Right cardiac atrium (tissue), 5 donors: ENCODE data around the gene RASSF7. TPM values are rescaled to one million over a fixed set of nuclear protein-coding genes. Genes with fewer than 3 reads are reported as not detected.

Experiments used
- ATAC-seq, 2 donors: fragments of 200-7000 bp; cut with Tn5 transposase; one replicate each; pipeline versions ENCODE4 v1.8.0 to v1.9.1; 2020; ENCODE audit warnings: moderate library complexity in 2 of 2, mild to moderate bottlenecking in 1 of 2
- DNase-seq, 3 donors: peaks; one replicate each; pipeline ENCODE4 v3.0.0-alpha.2; 2020
- H3K27ac ChIP-seq: one replicate; pipeline ENCODE4 v1.5.1; 2013; ENCODE audit warnings: mild to moderate bottlenecking, low read length, control low read depth, moderate library complexity
- H3K27me3 ChIP-seq: one replicate; pipeline ENCODE4 v1.6.1; 2013; ENCODE audit not compliant: control insufficient read depth, insufficient read depth
- H3K4me1 ChIP-seq: one replicate; pipeline ENCODE4 v1.6.1; 2013; ENCODE audit warnings: low read length; ENCODE audit not compliant: control insufficient read depth, insufficient read depth
- H3K4me3 ChIP-seq: one replicate; pipeline ENCODE4 v1.5.1; 2013; ENCODE audit warnings: low read length, control low read depth
- H3K9me3 ChIP-seq: one replicate; pipeline ENCODE4 v1.6.1; 2013; ENCODE audit warnings: low read length; ENCODE audit not compliant: control insufficient read depth
- WGBS: extraction: QIAGEN DNeasy Blood & Tissue Kit; methylation state at CpG from one replicate; pipeline ENCODE4 v1.1.7; 2013; 5-methylcytosine and 5-hydroxymethylcytosine counted together
- intact Hi-C, 4 donors: fragments of 100-400 bp; cut with DNase I; formaldehyde crosslinking; loops; one replicate each; pipeline versions ENCODE4 v1.11.0 to v1.14.0; 2022 to 2023
- polyA plus RNA-seq: library from polyadenylated mRNA; stranded (reverse); fragments of 200-250 nt; gene quantifications from one replicate; pipeline ENCODE4 v1.2.3, GENCODE V29; 2013
- total RNA-seq, 4 donors: library from RNA; stranded (reverse); fragmentation: NEBNext Ultra II Directional; extraction: Animal tissue kit (Norgen Biotek cat#: 25700); gene quantifications; one replicate each; pipeline ENCODE4 v1.2.1, GENCODE V29; 2021
- donor health status: healthy with polysubstance abuse.
- donor health status: DM: no; HTN: yes; CAD: no.
- donor health status: DM: no; HTN: no; CAD: no.
- donor health status: DM: no; HTN: yes; CAD: no; lungs with severe emphysema.
- donor health status: DM: yes; HTN: yes; CAD: no.

RASSF7 gene
- total and polyA plus RNA-seq, 5 donors, result 2.5 to 6.3 (median 3.9) TPM

- no peak overlapping the region for H3K27ac ChIP-seq
- DNase-seq (peak; percentile 73 to 87 (median 83)), ATAC-seq (peak; percentile 75 to 79)
- intact Hi-C loops, result no loop called here
- no peaks in the 10 kb centered on the region for H3K9me3 ChIP-seq
- H3K4me3 ChIP-seq, result no peak overlapping the region
- H3K27me3 ChIP-seq, result no peaks in the 10 kb centered on the region
- peaks cover 2% of the 10 kb centered on the region for H3K4me1 ChIP-seq
- 54% methylated on average over 19 of the region's 19 CpGs for WGBS
These were observed 45.5 kb downstream of the RASSF7 start for GRCh38 chr11:606245-606644.

GRCh38 chr11:607020-607780, 46.4 kb downstream of the RASSF7 start:
- ATAC-seq, result no peak
- Histone ChIP-seq H3K27ac (no peak overlapping the region), H3K9me3 (no peaks in the 10 kb centered on the region), H3K27me3 (no peaks in the 10 kb centered on the region), H3K4me1 (peaks cover 2% of the 10 kb centered on the region), H3K4me3 (no peak overlapping the region)
- 93% methylated on average over 35 of the region's 35 CpGs for WGBS
- DNase-seq, result peak in 2 of 3 donors; percentile 48 to 59
- intact Hi-C loops, result no loop called here

DNA sequence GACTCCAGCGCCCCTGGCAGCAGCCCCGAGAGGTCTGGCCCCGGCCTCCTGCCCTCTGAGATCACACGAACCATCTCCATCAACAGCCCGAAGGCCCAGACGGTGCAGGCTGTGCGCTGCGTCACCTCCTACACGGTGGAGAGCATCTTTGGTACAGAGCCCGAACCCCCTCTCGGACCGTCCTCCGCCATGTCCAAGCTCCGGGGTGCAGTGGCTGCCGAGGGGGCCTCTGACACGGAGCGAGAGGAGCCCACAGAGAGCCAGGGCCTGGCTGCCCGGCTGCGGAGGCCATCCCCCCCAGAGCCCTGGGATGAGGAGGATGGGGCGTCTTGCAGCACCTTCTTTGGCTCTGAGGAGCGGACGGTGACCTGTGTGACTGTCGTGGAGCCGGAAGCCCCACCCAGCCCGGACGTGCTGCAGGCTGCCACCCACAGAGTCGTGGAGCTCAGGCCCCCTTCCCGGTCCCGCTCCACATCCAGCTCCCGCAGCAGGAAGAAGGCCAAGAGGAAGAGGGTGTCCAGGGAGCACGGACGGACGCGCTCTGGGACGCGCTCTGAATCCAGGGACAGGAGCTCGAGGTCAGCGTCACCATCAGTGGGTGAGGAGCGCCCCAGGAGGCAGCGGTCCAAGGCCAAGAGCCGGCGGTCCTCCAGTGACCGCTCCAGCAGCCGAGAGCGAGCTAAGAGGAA, 47.3 kb downstream of the RASSF7 start:
- no peak overlapping the region for H3K4me3 ChIP-seq
- peaks cover 2% of the 10 kb centered on the region for H3K4me1 ChIP-seq
- intact Hi-C loops, result no loop called here
- 77% methylated on average over 45 of the region's 45 CpGs for WGBS
- DNase-seq (peak in 2 of 3 donors; percentile 57 to 61), ATAC-seq (no peak)
- H3K9me3 ChIP-seq, result no peaks in the 10 kb centered on the region
- H3K27me3 ChIP-seq, result no peaks in the 10 kb centered on the region
- no peak overlapping the region for H3K27ac ChIP-seq

GRCh38 chr11:608791-609251, 48.1 kb downstream of the RASSF7 start:
- 65% methylated on average over 28 of the region's 28 CpGs for WGBS
- H3K9me3 ChIP-seq, result no peaks in the 10 kb centered on the region
- ATAC-seq, result peak in 1 of 2 donors; percentile 4

DNA sequence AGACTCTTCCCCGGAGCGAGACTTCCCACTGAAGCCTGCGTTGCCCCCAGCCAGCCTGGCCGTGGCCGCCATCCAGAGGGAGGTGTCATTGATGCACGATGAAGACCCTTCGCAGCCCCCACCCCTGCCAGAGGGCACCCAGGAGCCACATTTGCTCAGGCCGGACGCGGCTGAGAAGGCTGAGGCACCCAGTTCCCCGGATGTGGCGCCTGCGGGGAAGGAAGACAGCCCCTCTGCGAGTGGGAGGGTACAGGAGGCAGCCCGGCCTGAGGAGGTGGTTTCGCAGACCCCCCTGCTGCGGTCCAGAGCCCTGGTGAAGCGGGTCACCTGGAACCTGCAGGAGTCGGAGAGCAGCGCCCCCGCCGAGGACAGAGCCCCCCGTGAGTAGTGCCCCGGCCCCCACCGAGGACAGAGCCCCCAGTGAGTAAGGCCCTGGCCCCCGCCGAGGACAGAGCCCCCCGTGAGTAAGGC, 48.6 kb downstream of the RASSF7 start:
- H3K9me3 ChIP-seq, result no peaks in the 10 kb centered on the region
- H3K27me3 ChIP-seq, result no peaks in the 10 kb centered on the region
- ATAC-seq (no peak), DNase-seq (peak in 2 of 3 donors; percentile 55 to 65)
- no peak overlapping the region for H3K27ac ChIP-seq
- peaks cover 2% of the 10 kb centered on the region for H3K4me1 ChIP-seq
- intact Hi-C loops, result no loop called here
- H3K4me3 ChIP-seq, result no peak overlapping the region
- WGBS, result 95% methylated on average over 28 of the region's 28 CpGs

More at GRCh38 chr11:608791-609251, 48.1 kb downstream of the RASSF7 start:
- Histone ChIP-seq H3K27ac (no peak overlapping the region), H3K27me3 (no peaks in the 10 kb centered on the region), H3K4me3 (no peak overlapping the region), H3K4me1 (peaks cover 2% of the 10 kb centered on the region)
- intact Hi-C loops, result no loop called here
- DNase-seq, result peak in 2 of 3 donors; percentile 81 to 82

- H3K4me1 ChIP-seq, result peaks cover 2% of the 10 kb centered on the region
- H3K27me3 ChIP-seq, result no peaks in the 10 kb centered on the region
- H3K4me3 ChIP-seq, result no peak overlapping the region
- H3K27ac ChIP-seq, result no peak overlapping the region
- no peaks in the 10 kb centered on the region for H3K9me3 ChIP-seq
- intact Hi-C loops, result no loop called here
- WGBS, result 95% methylated on average over 18 of the region's 18 CpGs
- DNase-seq (peak in 2 of 3 donors; percentile 41 to 52), ATAC-seq (no peak)
These were observed 49.5 kb downstream of the RASSF7 start for GRCh38 chr11:610146-610801.

DNA sequence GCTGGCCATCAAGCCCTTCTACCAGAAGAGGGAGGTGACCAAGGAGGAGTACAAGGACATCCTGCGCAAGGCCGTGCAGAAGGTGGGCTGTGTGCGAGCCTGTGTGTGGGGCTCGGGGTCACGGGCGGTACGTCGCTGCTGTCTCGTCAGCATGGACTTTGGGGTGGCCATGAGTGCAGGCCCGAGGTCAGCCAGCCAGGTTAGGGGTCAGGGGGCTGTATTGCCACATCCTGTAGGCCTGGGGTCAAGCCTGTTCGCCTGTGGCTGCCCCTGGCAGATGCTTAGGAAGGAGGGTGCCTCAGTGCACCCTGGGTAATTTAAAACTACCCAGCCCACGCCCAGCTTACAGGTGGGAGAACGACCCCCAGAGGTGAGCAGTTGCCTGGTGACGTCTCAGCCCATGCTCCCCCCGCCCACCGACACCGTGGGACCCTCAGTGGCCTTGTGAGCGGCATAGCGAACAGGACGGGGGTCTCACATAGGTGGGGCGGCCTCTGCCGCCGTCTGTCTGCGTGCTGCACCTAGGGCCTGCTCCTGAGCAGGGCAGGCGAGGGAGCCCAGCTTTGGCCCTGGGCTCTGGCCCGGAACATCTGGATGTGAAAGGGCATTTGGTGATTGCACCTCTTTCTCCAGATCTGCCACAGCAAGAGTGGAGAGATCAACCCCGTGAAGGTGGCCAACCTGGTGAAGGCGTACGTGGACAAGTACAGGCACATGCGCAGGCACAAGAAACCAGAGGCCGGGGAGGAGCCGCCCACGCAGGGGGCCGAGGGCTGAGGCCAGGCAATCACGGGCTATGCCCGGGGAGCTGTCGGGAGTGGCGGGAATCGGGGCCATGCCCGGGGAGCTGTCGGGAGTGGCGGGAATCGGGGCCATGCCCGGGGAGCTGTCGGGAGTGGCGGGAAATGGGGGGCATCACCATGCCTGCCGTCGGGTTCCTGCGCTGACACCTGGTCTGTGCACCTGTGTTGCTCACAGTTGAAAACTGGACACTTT, 50.5 kb downstream of the RASSF7 start:
- Histone ChIP-seq H3K9me3 (no peaks in the 10 kb centered on the region), H3K27me3 (no peaks in the 10 kb centered on the region), H3K4me1 (no peaks in the 10 kb centered on the region), H3K27ac (no peak overlapping the region), H3K4me3 (no peak overlapping the region)
- peak in 1 of 3 donors; percentile 60 for DNase-seq
- WGBS, result 87% methylated on average over 48 of the region's 49 CpGs
- ATAC-seq, result no peak
- intact Hi-C loops, result no loop called here

DNA sequence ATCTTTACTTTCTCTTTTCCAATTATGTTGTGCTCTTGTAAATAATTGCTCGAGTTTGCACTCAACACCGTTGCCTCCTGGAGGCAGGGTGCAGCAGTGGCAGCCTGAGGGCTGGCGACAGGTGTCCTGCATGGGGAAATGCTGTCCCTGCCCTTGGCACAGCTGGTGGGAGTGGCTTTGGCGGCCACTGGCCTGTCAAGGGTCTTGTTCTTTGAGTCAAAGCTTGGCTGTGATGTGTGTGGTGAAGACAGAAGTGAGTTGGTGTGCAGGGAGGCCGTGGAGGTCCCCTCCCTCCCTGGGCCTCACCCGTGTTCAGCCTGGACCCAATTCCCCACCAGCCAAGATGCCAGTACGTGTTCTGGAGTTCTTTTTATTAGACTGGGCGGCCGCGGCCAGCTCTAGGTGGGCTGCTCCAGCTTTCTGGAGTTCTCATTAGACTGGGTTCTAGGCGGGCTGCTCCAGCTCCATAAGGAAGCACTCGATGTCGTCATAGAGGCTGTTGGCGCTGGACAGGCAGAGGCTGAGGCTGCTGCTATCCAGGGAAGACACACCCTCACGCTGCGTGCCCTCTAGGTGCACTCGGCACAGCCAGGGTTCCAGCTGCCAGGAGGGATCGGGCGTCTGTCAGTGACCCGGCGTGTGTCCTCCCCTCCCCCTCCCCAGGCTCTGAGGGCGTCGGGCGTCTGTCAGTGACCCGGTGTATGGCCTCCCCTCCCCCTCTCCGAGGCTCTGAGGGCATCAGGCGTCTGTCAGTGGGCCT, 51.6 kb downstream of the RASSF7 start:
- DNase-seq (peak in 1 of 3 donors; percentile 68), ATAC-seq (no peak)
- intact Hi-C loops, result no loop called here
- H3K27me3 ChIP-seq, result no peaks in the 10 kb centered on the region
- 68% methylated on average over 27 of the region's 27 CpGs for WGBS
- H3K27ac ChIP-seq, result no peak overlapping the region
- H3K9me3 ChIP-seq, result no peaks in the 10 kb centered on the region
- H3K4me1 ChIP-seq, result no peaks in the 10 kb centered on the region
- H3K4me3 ChIP-seq, result no peak overlapping the region

- no peak overlapping the region for H3K4me3 ChIP-seq
- 94% methylated on average over 10 of the region's 10 CpGs for WGBS
- peak in 1 of 3 donors; percentile 65 for DNase-seq
- no peaks in the 10 kb centered on the region for H3K9me3 ChIP-seq
- H3K4me1 ChIP-seq, result no peaks in the 10 kb centered on the region
- ATAC-seq, result no peak
- no peak overlapping the region for H3K27ac ChIP-seq
- H3K27me3 ChIP-seq, result no peaks in the 10 kb centered on the region
- intact Hi-C loops, result no loop called here
These were observed 52.2 kb downstream of the RASSF7 start for GRCh38 chr11:612961-613300.
